Effector memory CD8-positive, alpha-beta T cell (primary cell): ENCODE results near the gene GLIS1.

Experiments used
- ATAC-seq: fragments of 150-1000 bp; cut with Tn5 transposase; replicated peaks from 2 replicates; pipeline ENCODE4 v1.10.0; 2021; ENCODE audit warnings: mild to moderate bottlenecking, moderate library complexity
- DNase-seq, 3 experiments: peaks; one replicate each; pipeline ENCODE4 v3.0.0; 2021
- H3K27ac Mint-ChIP-seq, 2 donors: one replicate each; pipeline ENCODE4 v1.8.0; 2022; ENCODE audit warnings: mild to moderate bottlenecking in 2 of 2, mixed read lengths in 2 of 2, moderate library complexity in 2 of 2
- H3K27me3 Mint-ChIP-seq, 2 donors: one replicate each; pipeline ENCODE4 v1.8.0; 2022; ENCODE audit warnings: mixed read lengths in 2 of 2
- H3K36me3 Mint-ChIP-seq: one replicate; pipeline ENCODE4 v1.8.0; 2022; ENCODE audit warnings: mild to moderate bottlenecking, moderate library complexity, mixed read lengths; ENCODE audit not compliant: insufficient read depth
- H3K4me1 Mint-ChIP-seq, 2 donors: one replicate each; pipeline ENCODE4 v1.8.0; 2022; ENCODE audit warnings: low read depth in 2 of 2, mixed read lengths in 2 of 2
- H3K4me3 Mint-ChIP-seq, 2 donors: one replicate each; pipeline ENCODE4 v1.8.0; 2022; ENCODE audit warnings: mild to moderate bottlenecking in 2 of 2, mixed read lengths in 2 of 2, moderate library complexity in 2 of 2
- H3K9me3 Mint-ChIP-seq, 2 donors: one replicate each; pipeline ENCODE4 v1.8.0; 2022; ENCODE audit warnings: mixed read lengths in 2 of 2

Gene GLIS1

DNA sequence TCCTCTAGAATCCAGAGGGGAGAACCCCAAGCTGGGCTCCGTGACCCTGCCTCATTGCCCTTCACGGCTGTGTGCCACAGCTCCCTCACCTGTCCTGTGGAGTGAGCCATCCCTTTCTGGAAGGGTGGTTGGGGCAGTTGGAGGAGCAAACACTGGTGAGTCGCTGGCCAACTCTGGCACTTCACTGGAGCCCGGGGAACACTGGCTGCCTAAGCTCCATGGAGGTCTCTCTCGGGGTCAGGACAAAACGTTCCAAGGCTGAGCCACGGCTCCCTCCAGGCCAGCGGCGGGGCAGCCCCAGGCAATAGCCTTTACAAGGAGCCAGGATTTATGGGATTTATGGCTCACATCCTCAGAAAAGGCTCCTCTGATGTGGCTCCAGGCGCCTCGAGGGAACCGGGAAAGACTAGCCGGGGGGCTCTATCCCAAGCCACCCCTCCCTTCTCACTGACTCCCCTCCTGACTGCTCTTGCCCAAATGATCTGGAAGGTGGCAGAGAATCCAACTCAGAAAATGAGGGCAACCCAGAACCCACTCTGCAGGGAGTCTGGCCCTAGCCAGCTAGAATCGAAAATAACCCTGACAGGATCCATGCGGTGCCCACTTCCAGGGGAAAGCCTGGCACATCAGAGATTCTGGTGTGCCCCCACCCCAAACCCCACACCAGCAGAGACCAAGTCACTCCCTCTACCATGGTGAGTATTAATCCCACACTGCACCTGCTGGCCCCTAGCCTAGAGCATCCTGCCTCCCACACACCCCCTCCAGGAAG, 75.2 kb downstream of the GLIS1 start:
- ATAC-seq, result no peak

DNA sequence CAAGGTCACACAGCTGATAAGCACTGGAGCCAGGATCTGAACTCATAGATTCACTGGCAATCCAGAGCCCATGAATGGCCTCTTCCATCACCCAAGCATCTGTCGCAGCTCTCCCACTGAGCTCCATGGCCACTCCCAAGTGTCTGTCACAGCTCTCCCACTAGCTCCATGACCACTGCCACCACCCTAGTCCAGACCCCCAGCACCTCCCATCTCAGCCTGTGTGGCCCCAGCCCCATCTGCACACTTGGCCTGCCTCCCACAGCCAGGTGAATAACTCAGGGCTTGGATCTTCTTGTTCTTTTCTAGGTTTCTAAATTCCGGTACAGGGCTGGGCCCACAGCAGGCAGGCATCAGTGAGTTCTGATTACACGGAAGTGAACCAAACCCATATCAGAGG, 76.0 kb downstream of the GLIS1 start:
- no peak for ATAC-seq
- peaks cover 4% of the 10 kb centered on the region for H3K36me3 Mint-ChIP-seq
- peaks cover 0 to 5% of the 10 kb centered on the region in 2 donors for H3K4me1 Mint-ChIP-seq
- H3K27me3 Mint-ChIP-seq, result peaks cover 4 to 16% of the 10 kb centered on the region in 2 donors
- no peak overlapping the region for H3K27ac Mint-ChIP-seq
- H3K9me3 Mint-ChIP-seq, result no peaks in the 10 kb centered on the region
- no peak overlapping the region for H3K4me3 Mint-ChIP-seq
- DNase-seq, result no peak

More for the DNA sequence above, 75.2 kb downstream of the GLIS1 start:
- peaks cover 0 to 5% of the 10 kb centered on the region in 2 donors for H3K4me1 Mint-ChIP-seq
- H3K4me3 Mint-ChIP-seq, result no peak overlapping the region
- H3K27ac Mint-ChIP-seq, result no peak overlapping the region
- no peak for DNase-seq
- peaks cover 4% of the 10 kb centered on the region for H3K36me3 Mint-ChIP-seq
- H3K27me3 Mint-ChIP-seq, result peaks cover 0 to 9% of the 10 kb centered on the region in 2 donors
- H3K9me3 Mint-ChIP-seq, result no peaks in the 10 kb centered on the region

DNA sequence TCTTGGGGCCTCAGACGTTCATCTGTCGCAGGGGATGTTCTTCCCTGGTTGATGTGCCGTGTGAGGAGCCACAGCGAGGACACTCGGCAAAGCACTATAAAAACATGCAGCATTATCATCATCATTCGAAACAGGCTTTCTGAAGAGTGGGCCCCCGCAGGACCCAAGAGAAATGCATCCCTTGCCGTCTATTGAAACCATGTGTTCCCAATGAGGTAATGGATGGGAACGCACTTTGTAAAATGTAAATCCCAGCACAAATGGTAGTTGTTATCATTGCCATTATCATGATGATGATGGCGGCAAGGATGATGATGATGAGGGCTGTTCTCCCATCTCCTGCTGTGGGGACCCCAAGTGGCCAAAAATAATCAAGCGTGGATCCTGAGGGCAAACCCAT, 76.8 kb downstream of the GLIS1 start:
- Mint-ChIP-seq H3K4me3 (no peak overlapping the region), H3K27ac (no peak overlapping the region), H3K4me1 (peaks cover 0 to 5% of the 10 kb centered on the region in 2 donors), H3K27me3 (peaks cover 4 to 20% of the 10 kb centered on the region in 2 donors), H3K36me3 (peaks cover 4% of the 10 kb centered on the region), H3K9me3 (no peaks in the 10 kb centered on the region)
- no peak for DNase-seq
- ATAC-seq, result no peak

DNA sequence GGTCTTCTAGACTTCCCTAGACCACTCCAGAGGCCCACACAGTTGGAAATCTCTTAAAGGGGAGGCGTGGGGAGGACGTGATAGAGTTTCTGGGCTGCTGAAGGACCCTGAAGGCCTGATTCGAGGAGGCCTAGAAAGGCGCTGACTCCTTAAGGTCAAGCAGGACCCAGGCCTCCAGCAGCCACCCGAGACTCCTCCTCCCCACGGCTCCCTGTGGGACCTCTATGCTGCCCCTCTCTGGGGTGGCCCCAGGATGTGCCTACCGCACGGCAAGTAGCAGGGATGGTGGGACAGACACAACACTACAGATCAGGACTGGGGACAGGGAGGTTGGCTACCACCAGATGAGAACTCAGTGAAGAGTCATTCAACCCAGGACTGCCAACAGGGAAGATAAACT, 77.5 kb downstream of the GLIS1 start:
- no peak overlapping the region for H3K4me3 Mint-ChIP-seq
- peaks cover 4% of the 10 kb centered on the region for H3K36me3 Mint-ChIP-seq
- no peaks in the 10 kb centered on the region for H3K9me3 Mint-ChIP-seq
- ATAC-seq (no peak), DNase-seq (no peak)
- H3K4me1 Mint-ChIP-seq, result peaks cover 0 to 5% of the 10 kb centered on the region in 2 donors
- H3K27me3 Mint-ChIP-seq, result peaks cover 7 to 24% of the 10 kb centered on the region in 2 donors
- H3K27ac Mint-ChIP-seq, result no peak overlapping the region

DNA sequence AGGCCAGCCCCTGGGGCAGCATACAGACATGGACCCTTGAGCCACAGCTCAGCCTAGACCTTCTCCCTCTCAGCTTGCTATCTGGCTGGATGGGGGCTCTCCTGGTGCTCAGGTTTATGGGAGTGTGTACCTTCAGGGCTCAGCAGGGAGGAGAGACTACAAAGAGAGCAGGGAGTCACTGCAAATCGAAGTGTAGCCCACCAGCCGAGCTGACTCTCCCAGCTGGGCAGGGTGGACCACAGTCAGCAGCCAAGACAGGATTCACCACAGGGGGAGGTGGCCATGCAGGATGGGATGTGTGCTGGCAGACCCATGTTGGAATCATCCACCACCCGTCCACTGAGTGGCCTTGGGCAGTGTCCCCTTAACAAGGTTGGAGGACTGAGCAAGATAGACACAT, 78.3 kb downstream of the GLIS1 start:
- no peaks in the 10 kb centered on the region for H3K9me3 Mint-ChIP-seq
- H3K4me3 Mint-ChIP-seq, result no peak overlapping the region
- DNase-seq (no peak), ATAC-seq (no peak)
- H3K27ac Mint-ChIP-seq, result peak overlapping the region in 1 of 2 donors; percentile 66
- H3K4me1 Mint-ChIP-seq, result peaks cover 0 to 4% of the 10 kb centered on the region in 2 donors
- peaks cover 4% of the 10 kb centered on the region for H3K36me3 Mint-ChIP-seq
- peaks cover 10 to 33% of the 10 kb centered on the region in 2 donors for H3K27me3 Mint-ChIP-seq

DNA sequence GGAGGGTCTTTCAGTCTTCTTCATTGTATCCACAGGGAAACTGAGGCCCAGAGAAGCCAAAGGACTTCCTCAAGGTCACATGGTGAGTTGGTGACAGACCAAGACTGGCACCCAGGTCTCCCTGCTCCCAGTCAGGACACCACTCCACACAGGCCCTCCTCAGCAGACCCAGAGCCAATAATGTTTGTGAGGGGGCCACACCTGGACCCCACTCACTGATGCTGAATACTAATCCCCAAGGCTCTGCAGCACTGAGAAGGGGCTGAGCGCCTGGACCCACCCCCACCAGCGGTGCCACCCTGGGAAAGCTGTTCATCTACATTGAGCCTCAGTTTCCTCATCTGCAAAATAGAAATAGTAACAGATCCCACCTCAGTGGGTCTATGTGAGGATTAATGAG, 79.5 kb downstream of the GLIS1 start:
- Mint-ChIP-seq H3K36me3 (no peaks in the 10 kb centered on the region), H3K27ac (no peak overlapping the region), H3K4me1 (peaks cover 0 to 3% of the 10 kb centered on the region in 2 donors), H3K4me3 (no peak overlapping the region), H3K27me3 (peaks cover 10 to 45% of the 10 kb centered on the region in 2 donors), H3K9me3 (no peaks in the 10 kb centered on the region)
- DNase-seq, result no peak
- no peak for ATAC-seq

DNA sequence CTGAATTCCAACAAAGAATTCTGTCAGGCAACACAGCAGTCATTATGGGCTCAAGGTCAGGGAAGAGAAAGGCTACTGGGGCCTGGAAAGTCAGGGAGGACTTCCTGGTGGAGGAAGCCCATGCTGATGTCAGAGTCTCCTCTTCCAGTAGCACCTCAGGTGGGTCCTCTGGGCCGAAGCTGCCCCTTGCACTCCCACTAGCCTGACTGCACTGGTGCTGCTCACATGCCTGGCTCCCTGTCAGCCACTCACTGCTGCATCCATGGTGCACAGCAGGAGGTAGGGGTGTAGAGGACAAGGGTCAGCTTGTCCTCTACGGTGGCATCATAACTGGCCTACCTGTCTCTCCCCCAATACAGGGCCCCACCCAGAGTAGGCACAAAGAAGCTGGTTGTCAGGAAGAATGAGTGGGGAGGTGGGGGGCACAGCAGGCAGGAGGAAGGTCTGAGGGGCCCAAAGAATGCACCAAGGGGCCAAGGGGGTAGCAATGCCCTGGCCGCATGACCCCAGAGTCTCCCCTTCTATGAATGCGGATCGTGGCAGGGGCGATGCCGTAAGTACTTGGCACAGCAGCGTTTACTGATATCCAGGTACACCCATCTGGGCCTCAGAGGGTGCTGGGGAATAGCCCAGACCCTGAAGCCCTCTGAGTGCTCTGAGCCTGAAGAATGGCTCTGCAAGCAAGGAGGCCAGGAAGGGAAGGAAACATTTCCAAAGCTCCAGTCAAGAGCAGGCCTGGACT, 80.3 kb downstream of the GLIS1 start:
- Mint-ChIP-seq H3K9me3 (no peaks in the 10 kb centered on the region), H3K27ac (peak overlapping the region in 1 of 2 donors; percentile 68), H3K27me3 (peaks cover 10 to 53% of the 10 kb centered on the region in 2 donors), H3K4me3 (no peak overlapping the region), H3K36me3 (no peaks in the 10 kb centered on the region), H3K4me1 (peaks cover 0 to 3% of the 10 kb centered on the region in 2 donors)
- no peak for ATAC-seq
- no peak for DNase-seq

DNA sequence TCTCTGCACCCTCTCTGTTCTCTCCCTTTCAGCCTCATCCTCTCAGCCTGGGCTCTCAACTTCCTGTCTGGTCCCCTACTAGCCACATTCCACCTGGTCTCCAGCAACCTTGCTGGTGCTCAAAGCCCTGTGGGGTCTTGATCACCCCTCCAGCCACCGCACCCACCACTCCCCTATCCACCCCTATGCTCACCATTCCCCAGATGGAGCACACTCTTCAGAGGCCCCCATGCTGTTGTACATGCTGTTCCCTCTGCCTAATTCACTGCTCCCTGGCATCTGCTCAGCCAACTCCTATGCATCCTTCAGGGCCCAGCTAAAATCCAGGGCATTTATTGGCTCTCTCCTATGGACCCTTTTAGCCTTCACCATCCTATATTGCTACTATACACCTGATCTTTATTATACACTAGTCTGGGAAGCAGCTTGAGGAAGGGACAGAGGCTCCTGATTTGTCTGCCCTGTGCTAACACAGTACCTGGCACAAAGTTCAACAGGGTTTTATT, 81.0 kb downstream of the GLIS1 start:
- Mint-ChIP-seq H3K4me3 (no peak overlapping the region), H3K27me3 (peaks cover 10 to 54% of the 10 kb centered on the region in 2 donors), H3K9me3 (no peaks in the 10 kb centered on the region), H3K36me3 (no peaks in the 10 kb centered on the region), H3K27ac (peak overlapping the region in 1 of 2 donors; percentile 68), H3K4me1 (peaks cover 0 to 3% of the 10 kb centered on the region in 2 donors)
- ATAC-seq (no peak), DNase-seq (no peak)

DNA sequence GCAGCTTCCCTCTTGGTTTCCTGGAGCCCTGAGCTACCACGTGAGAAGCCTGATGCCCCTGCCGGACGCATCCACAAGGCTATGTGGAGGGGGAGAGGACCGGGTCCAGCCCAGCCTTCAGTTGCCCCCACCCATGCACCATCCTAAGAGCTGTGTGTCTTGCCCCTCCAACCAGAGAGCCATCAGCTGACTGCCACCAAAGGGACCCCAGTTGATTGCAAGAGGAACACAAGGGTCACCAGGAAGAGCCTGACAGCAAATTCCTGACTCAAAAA, 81.5 kb downstream of the GLIS1 start:
- no peaks in the 10 kb centered on the region for H3K36me3 Mint-ChIP-seq
- no peaks in the 10 kb centered on the region for H3K9me3 Mint-ChIP-seq
- no peak overlapping the region for H3K4me3 Mint-ChIP-seq
- no peak overlapping the region for H3K27ac Mint-ChIP-seq
- ATAC-seq (no peak), DNase-seq (no peak)
- H3K27me3 Mint-ChIP-seq, result peaks cover 10 to 54% of the 10 kb centered on the region in 2 donors
- peaks cover 0 to 3% of the 10 kb centered on the region in 2 donors for H3K4me1 Mint-ChIP-seq

DNA sequence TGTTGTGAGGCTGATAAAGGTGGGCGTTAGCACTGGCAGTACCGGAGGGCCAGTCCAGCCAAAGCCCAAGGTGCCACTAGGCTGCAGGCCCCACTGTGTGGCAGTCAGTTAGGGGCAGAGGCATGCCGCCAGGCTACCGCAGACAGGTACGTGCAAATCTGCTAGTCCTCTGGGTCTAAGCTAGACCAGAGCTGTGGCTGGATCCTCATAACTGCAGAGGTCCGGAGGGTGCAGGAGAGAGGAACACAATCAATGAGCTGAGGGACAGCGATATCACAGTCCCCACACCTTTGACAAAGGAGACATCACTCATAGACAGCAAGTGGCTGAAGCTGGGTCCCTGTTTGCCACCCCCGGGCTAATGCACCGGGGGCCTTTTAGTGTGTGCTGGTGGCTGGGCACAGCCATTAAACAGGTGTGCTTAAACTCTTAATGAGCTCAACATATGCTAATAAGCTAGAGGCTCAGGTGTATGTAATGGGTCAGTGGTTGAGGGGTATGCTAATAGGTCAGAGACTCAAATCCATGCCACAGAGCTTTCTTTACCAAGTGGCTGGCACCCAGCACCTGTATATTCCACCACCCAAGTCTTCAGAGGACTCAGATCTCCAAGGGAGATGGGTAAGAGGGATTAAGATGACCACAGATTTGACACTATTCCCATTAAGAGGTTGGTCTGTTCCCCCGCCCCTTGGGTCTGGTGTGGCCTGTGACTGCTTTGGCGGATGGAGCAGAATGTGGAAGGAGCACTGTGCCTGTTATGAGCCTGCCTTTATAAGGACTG, 82.0 kb downstream of the GLIS1 start:
- no peak for DNase-seq
- Mint-ChIP-seq H3K4me3 (no peak overlapping the region), H3K27me3 (peaks cover 10 to 54% of the 10 kb centered on the region in 2 donors), H3K9me3 (no peaks in the 10 kb centered on the region), H3K4me1 (peaks cover 0 to 3% of the 10 kb centered on the region in 2 donors), H3K27ac (no peak overlapping the region), H3K36me3 (no peaks in the 10 kb centered on the region)
- no peak for ATAC-seq

DNA sequence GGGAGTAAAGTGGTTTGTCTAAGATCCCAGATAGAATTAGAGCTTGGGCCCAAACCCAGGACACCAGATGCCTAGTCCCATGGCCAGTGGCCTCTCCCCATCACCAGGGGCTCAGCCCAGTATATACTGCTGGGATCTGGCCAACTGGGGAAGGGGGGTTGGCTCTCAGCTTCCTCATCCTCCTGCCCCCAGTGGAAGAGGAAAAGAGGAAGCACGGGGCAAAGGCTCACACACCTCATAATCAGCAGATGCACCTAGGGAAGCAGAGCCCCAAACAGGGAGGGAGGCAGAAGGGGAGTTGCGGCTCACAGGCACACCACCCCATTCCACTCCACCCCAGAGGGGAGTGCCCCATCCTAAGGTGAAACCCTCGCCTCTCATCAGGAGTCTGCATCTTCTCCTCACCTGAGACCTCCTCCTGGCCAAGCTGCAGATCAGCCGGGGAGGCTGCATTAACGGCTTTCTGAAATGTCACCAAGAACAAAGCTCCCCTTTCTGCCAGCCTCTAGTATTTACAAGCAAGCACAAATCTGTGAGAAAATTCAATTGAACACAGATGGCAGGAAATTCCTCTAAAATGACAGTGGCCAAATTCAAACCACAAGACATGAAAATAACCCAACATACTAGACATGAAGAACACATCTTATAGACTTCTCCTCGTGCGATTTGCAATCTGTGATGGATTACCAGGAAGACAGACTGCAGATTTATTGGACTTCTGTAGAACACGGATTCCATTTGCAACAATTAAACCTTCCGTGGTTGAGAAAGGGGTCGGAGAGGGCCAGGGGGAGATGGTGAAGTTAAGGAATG, 82.8 kb downstream of the GLIS1 start:
- H3K4me3 Mint-ChIP-seq, result no peak overlapping the region
- no peaks in the 10 kb centered on the region for H3K9me3 Mint-ChIP-seq
- ATAC-seq, result no peak
- no peak overlapping the region for H3K27ac Mint-ChIP-seq
- no peak for DNase-seq
- H3K36me3 Mint-ChIP-seq, result no peaks in the 10 kb centered on the region
- H3K27me3 Mint-ChIP-seq, result peaks cover 10 to 54% of the 10 kb centered on the region in 2 donors
- peaks cover 0 to 3% of the 10 kb centered on the region in 2 donors for H3K4me1 Mint-ChIP-seq

DNA sequence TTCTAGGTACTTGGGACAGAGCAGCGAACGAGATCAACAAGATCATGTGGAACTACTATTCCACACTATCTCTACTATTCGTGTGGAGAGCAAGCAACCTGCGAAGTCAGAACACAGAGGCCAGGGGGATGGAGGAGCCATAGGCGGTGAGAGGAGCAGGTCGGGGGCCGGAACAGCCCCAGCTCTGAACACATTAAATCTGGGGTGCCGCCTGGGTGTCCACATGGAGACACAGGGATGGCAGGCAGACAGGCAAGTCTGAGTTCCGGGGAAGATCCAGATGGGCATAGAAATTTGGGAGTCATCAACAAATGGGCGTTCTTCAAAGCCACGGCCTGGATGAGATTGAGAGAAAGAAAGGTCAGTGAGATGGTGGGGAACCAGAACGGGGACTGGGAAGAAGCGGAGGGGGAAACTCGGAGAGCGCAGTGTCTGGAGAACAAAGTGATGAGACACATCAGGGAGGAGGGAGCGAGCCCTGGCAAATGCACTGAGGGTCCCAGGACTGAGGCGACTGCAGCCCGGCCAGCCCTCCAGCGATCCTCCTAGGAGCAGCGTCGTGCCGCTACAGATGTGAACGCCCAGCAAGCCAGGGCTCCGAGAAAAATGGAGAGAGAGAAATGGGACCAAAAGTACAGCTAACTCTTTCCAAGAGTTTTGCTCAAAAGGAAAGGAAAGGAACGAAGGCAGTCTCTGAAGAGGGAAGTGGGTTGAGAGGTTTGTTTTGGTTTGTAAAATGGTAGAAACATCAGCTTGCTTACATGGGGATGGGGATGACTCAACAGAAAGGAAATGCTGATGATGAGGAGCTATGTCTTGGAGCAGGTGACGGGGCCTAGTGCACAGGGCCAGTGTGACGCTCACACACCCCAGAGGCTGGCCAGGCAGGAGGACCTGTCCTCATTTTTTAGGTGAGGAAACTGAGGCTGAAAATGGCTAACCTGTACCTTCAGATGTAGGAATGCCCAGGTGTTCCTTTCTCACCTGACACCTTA, 84.5 kb downstream of the GLIS1 start:
- Mint-ChIP-seq H3K36me3 (no peaks in the 10 kb centered on the region), H3K9me3 (no peaks in the 10 kb centered on the region), H3K27ac (no peak overlapping the region), H3K27me3 (peaks cover 10 to 45% of the 10 kb centered on the region in 2 donors), H3K4me1 (no peaks in the 10 kb centered on the region), H3K4me3 (no peak overlapping the region)
- no peak for ATAC-seq
- no peak for DNase-seq
